ENCODE data around the gene NPAP1. TPM values are rescaled to one million over a fixed set of nuclear protein-coding genes. Genes with fewer than 3 reads are reported as not detected.
"Not testable (repeated sequence)": the region's sequence is repeated elsewhere in the genome, so short reads cannot be mapped to it uniquely, and the experiment has no call there.

NPAP1 gene, protein sequence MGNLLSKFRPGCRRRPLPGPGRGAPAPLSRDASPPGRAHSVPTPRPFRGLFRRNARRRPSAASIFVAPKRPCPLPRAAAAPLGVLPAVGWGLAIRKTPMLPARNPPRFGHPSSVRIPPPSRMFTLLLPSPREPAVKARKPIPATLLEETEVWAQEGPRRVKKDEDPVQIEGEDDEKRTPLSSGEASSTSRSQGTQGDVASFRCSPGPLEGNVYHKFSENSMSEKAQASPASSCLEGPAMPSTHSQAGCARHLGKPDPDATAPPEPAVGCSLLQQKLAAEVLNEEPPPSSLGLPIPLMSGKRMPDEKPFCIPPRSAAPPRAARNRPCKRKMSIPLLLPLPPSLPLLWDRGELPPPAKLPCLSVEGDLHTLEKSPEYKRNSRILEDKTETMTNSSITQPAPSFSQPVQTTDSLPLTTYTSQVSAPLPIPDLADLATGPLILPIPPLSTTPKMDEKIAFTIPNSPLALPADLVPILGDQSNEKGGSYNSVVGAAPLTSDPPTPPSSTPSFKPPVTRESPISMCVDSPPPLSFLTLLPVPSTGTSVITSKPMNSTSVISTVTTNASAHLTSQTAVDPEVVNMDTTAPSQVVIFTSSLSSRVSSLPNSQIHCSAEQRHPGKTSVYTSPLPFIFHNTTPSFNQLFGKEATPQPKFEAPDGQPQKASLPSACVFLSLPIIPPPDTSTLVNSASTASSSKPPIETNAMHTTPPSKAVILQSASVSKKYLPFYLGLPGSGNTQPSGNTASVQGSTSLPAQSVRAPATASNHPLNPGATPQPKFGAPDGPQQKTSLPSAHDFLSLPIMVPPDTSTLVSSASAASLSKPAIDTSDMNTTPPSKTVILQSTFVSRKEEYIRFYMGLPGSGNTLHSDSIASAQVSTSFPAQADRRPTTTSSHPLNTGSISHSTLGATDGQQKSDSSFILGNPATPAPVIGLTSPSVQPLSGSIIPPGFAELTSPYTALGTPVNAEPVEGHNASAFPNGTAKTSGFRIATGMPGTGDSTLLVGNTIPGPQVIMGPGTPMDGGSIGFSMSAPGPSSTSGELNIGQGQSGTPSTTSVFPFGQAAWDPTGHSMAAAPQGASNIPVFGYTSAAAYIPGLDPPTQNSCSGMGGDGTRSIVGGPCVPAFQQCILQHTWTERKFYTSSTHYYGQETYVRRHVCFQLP
- total RNA-seq (not detected), polyA plus RNA-seq (not detected), total RNA-seq (0 to 0.09 (median 0) reads per million in 6 experiments)

DNA sequence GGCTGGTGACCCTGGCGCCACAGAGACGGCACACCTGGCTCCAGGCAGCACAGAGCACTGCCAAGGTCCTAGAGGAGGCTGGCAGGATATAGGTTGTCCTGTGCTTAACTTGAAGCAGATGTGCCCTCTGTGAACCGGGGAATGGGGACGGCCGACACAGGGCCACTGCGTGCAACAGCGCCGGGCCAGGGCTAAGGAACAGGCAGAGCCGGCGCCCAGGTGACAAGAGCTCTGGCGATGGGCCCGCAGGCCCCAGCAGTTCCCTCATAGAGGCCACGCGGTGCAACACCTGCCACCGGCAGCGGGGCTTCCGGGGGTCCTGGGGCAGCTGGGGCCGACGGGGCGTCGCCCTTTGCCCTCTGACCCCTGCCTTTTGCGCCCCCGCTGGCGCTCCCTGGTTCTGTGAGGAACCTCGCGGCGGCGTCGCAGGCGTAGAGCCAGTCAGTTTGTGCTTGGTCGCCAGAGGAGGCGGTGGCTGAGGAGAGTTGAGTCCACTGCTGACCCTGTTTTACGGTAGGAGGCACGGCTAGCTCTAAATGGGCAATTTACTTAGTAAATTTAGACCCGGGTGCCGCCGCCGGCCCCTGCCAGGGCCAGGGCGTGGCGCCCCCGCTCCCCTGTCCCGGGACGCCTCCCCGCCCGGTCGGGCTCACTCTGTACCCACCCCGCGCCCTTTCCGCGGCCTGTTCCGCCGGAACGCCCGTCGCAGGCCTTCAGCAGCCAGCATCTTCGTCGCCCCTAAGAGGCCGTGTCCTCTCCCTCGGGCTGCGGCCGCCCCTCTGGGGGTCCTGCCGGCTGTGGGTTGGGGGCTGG is at the start of gene NPAP1:
Gene NPAP1 (plus strand): TSS at position 444 of the 813 bp plus-strand sequence. CDS start 93 bp downstream, at position 537.
- H3K27me3 Mint-ChIP-seq, result peaks cover 0 to 10% (median 0%) of the 10 kb centered on the region in 5 donors
- H3K4me3 Mint-ChIP-seq, result no peak within 1 kb of the TSS
- no peaks in the 10 kb centered on the region for H3K4me1 Mint-ChIP-seq
- H3K9me3 Mint-ChIP-seq, result peaks cover 0 to 40% (median 14%) of the 10 kb centered on the region in 9 donors
- DNase-seq (no peak), ATAC-seq (no peak)
- no peak within 1 kb of the TSS for H3K27ac Mint-ChIP-seq
- peaks cover 0 to 18% (median 0%) of the 10 kb centered on the region in 3 donors for H3K36me3 Mint-ChIP-seq
- POLR2A ChIA-PET, result no interaction called here

DNA sequence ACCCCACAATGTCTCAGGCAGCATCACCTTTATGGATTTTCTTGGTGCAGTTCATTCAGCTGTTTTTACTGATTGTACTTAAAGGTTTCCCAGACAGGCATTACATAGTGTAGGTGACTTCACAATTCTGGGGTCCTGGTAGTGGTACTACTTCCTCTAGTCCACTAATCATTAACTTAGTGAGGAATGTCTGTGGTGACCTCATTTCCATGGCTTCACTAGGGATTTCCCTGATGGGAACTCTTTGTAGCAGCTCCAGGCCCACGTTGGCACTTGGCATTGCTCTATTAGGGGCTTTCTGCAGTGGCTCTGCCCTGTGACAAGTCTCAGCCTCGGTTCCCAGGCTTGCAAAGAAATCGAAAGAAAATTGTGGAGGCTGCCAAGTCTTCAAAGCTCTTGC is 48.1 kb upstream of the NPAP1 start:
- H3K4me3 Mint-ChIP-seq, result no peak overlapping the region
- H3K27ac Mint-ChIP-seq, result no peak overlapping the region
- H3K36me3 Mint-ChIP-seq, result peaks cover 0 to 18% (median 0%) of the 10 kb centered on the region in 3 donors
- no peak for ATAC-seq
- peaks cover 6 to 33% (median 24%) of the 10 kb centered on the region in 9 donors for H3K9me3 Mint-ChIP-seq
- H3K27me3 Mint-ChIP-seq, result peaks cover 0 to 12% (median 0%) of the 10 kb centered on the region in 5 donors
- H3K4me1 Mint-ChIP-seq, result no peaks in the 10 kb centered on the region
- POLR2A ChIA-PET, result no interaction called here
- DNase-seq, result no peak

GRCh38 chr15:24633082-24633481 is 42.5 kb upstream of the NPAP1 start:
- Mint-ChIP-seq H3K36me3 (peaks cover 0 to 29% (median 0%) of the 10 kb centered on the region in 3 donors), H3K27ac (no peak overlapping the region), H3K4me3 (no peak overlapping the region), H3K27me3 (peaks cover 0 to 12% (median 0%) of the 10 kb centered on the region in 5 donors), H3K9me3 (peaks cover 13 to 64% (median 35%) of the 10 kb centered on the region in 9 donors), H3K4me1 (no peaks in the 10 kb centered on the region)
- no peak for ATAC-seq
- DNase-seq, result no peak
- POLR2A ChIA-PET, result no interaction called here

DNA sequence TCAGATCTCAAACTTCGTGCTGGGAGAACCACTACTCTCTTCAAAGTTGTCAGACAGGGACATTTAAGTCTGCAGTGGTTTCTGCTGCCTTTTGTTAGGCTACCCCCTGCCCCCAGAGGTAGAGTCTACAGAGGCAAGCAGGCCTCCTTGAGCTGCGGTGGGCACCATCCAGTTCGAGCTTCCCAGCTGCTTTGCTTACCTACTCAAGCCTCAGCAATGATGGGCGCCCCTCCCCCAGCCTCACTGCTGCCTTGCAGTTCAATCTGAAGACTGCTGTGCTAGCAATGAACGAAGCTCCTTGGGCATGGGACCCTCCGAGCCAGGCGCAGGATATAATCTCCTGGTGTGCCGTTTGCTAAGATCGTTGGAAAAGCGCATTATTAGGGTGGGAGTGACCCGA is 36.2 kb upstream of the NPAP1 start:
- H3K27ac Mint-ChIP-seq, H3K4me1 Mint-ChIP-seq, POLR2A ChIA-PET, ATAC-seq, H3K4me3 Mint-ChIP-seq, DNase-seq: not testable (repeated sequence)
- H3K27me3 Mint-ChIP-seq, result peaks cover 0 to 23% (median 1%) of the 10 kb centered on the region in 5 donors
- H3K9me3 Mint-ChIP-seq, result peaks cover 0 to 61% (median 33%) of the 10 kb centered on the region in 9 donors
- H3K36me3 Mint-ChIP-seq, result peaks cover 0 to 25% (median 0%) of the 10 kb centered on the region in 3 donors

- Mint-ChIP-seq H3K9me3 (peaks cover 0 to 35% (median 16%) of the 10 kb centered on the region in 9 donors), H3K27ac (no peak overlapping the region), H3K36me3 (peaks cover 0 to 9% (median 0%) of the 10 kb centered on the region in 3 donors), H3K4me3 (no peak overlapping the region), H3K27me3 (peaks cover 0 to 14% (median 5%) of the 10 kb centered on the region in 5 donors), H3K4me1 (no peaks in the 10 kb centered on the region)
- no peak for DNase-seq
- POLR2A ChIA-PET, result no interaction called here
- ATAC-seq, result no peak
These were observed 29.9 kb upstream of the NPAP1 start for GRCh38 chr15:24645627-24646026.

DNA sequence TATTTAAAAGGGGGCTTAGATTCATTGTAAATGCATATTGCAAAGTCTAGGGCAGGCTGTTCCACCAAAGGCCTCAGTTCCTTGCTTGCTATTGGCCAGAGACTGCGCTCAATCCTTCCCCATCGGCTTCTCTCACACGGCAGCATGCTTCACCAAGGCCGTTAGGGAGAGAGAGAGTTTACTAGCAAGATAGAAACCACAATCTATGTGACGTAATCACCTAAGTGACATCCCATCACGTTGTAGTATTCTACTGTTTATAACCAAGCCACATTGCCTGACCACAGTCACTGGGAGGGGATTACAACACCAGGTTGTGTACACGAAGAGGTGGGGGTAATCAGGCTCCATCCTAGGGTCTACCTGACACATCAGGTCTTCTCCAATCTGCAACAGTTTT is 16.0 kb upstream of the NPAP1 start:
- ATAC-seq (no peak), DNase-seq (no peak)
- Mint-ChIP-seq H3K4me3 (no peak overlapping the region), H3K4me1 (no peaks in the 10 kb centered on the region), H3K9me3 (peaks cover 6 to 45% (median 7%) of the 10 kb centered on the region in 9 donors), H3K27ac (no peak overlapping the region), H3K27me3 (peaks cover 0 to 4% (median 0%) of the 10 kb centered on the region in 5 donors), H3K36me3 (no peaks in the 10 kb centered on the region)
- POLR2A ChIA-PET, result no interaction called here

- Mint-ChIP-seq H3K4me3 (no peak overlapping the region), H3K36me3 (peaks cover 0 to 2% (median 0%) of the 10 kb centered on the region in 3 donors), H3K9me3 (peaks cover 7 to 35% (median 12%) of the 10 kb centered on the region in 9 donors), H3K27ac (no peak overlapping the region), H3K4me1 (no peaks in the 10 kb centered on the region), H3K27me3 (peaks cover 0 to 4% (median 0%) of the 10 kb centered on the region in 5 donors)
- POLR2A ChIA-PET, result no interaction called here
- ATAC-seq, result no peak
- no peak for DNase-seq
These were observed 12.6 kb upstream of the NPAP1 start for GRCh38 chr15:24662991-24663390.

DNA sequence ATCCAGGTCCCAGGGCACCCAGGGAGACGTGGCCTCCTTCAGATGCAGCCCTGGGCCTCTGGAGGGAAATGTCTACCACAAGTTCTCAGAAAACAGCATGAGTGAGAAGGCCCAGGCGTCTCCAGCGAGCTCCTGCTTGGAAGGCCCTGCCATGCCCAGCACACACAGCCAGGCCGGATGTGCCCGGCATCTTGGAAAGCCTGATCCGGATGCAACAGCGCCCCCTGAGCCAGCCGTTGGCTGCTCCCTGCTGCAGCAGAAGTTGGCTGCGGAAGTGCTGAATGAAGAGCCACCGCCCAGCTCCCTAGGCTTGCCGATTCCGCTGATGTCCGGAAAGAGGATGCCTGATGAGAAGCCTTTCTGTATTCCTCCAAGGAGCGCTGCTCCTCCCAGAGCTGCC is 856 bp downstream of the NPAP1 start:
- POLR2A ChIA-PET, result no interaction called here
- Mint-ChIP-seq H3K27ac (no peak overlapping the region), H3K27me3 (peaks cover 0 to 9% (median 0%) of the 10 kb centered on the region in 5 donors), H3K4me1 (no peaks in the 10 kb centered on the region), H3K4me3 (no peak overlapping the region), H3K9me3 (peaks cover 0 to 35% (median 8%) of the 10 kb centered on the region in 9 donors), H3K36me3 (peaks cover 0 to 18% (median 0%) of the 10 kb centered on the region in 3 donors)
- no peak for ATAC-seq
- no peak for DNase-seq

GRCh38 chr15:24678485-24678884 is 2.9 kb downstream of the NPAP1 start:
- Mint-ChIP-seq H3K4me3 (no peak overlapping the region), H3K36me3 (peaks cover 0 to 13% (median 0%) of the 10 kb centered on the region in 3 donors), H3K4me1 (no peaks in the 10 kb centered on the region), H3K27me3 (peaks cover 0 to 9% (median 0%) of the 10 kb centered on the region in 5 donors), H3K27ac (no peak overlapping the region), H3K9me3 (peaks cover 0 to 31% (median 7%) of the 10 kb centered on the region in 9 donors)
- no peak for ATAC-seq
- POLR2A ChIA-PET, result no interaction called here
- no peak for DNase-seq

DNA sequence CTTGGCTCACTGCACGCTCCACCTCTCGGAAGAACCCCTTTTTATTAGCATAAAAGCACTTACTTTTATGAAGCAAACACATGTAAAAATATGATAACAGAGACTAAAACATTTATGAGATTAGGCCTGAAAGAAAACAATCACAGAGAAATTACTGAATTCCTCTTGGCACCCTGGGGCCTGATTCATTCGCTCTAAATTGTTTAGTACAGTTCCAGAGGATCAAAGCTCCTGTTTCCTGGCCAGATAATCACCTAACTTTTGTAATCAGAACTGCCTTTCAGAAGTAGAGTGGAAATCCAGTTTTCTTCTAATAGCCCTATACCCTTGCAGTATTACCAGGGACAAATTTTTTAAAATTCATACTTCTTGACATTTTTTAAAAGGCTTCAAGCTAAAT is 6.4 kb downstream of the NPAP1 start:
- peaks cover 0 to 19% (median 0%) of the 10 kb centered on the region in 5 donors for H3K27me3 Mint-ChIP-seq
- no peak for DNase-seq
- POLR2A ChIA-PET, result no interaction called here
- no peak for ATAC-seq
- peaks cover 0 to 29% (median 9%) of the 10 kb centered on the region in 9 donors for H3K9me3 Mint-ChIP-seq
- H3K4me1 Mint-ChIP-seq, result no peaks in the 10 kb centered on the region
- H3K27ac Mint-ChIP-seq, result no peak overlapping the region
- peaks cover 0 to 12% (median 0%) of the 10 kb centered on the region in 3 donors for H3K36me3 Mint-ChIP-seq
- no peak overlapping the region for H3K4me3 Mint-ChIP-seq

- DNase-seq, H3K4me1 Mint-ChIP-seq, ATAC-seq, POLR2A ChIA-PET, H3K4me3 Mint-ChIP-seq, H3K36me3 Mint-ChIP-seq, H3K27ac Mint-ChIP-seq: not testable (repeated sequence)
- H3K27me3 Mint-ChIP-seq, result peaks cover 0 to 14% (median 0%) of the 10 kb centered on the region in 5 donors
- H3K9me3 Mint-ChIP-seq, result peaks cover 0 to 20% (median 5%) of the 10 kb centered on the region in 9 donors
These were observed 7.3 kb downstream of the NPAP1 start for GRCh38 chr15:24682905-24683304.

- no peak for ATAC-seq
- POLR2A ChIA-PET, result no interaction called here
- DNase-seq, result no peak
These were observed 8.2 kb downstream of the NPAP1 start for GRCh38 chr15:24683736-24684135.

More at GRCh38 chr15:24683736-24684135, 8.2 kb downstream of the NPAP1 start:
- Mint-ChIP-seq H3K27me3 (peaks cover 0 to 10% (median 0%) of the 10 kb centered on the region in 5 donors), H3K4me3 (no peak overlapping the region), H3K36me3 (no peaks in the 10 kb centered on the region), H3K4me1 (no peaks in the 10 kb centered on the region), H3K27ac (no peak overlapping the region), H3K9me3 (peaks cover 0 to 15% (median 5%) of the 10 kb centered on the region in 9 donors)

Measured in naive thymus-derived CD8-positive, alpha-beta T cell (primary cell).